GM10266 (cell line): ENCODE measurements around the gene SART1.

Experiments
- DNase-seq: peaks from one replicate; pipeline ENCODE4 v3.0.0; 2012; ENCODE audit errors: extremely low spot score
- TF ChIP-seq, protein P1 (sequence below): IDR thresholded peaks from 2 replicates; pipeline ENCODE4 v1.5.1; 2012; ENCODE audit warnings: mild to moderate bottlenecking, low read depth; ENCODE audit not compliant: control insufficient read depth, insufficient read depth; ENCODE audit errors: missing control alignments

Gene SART1

DNA sequence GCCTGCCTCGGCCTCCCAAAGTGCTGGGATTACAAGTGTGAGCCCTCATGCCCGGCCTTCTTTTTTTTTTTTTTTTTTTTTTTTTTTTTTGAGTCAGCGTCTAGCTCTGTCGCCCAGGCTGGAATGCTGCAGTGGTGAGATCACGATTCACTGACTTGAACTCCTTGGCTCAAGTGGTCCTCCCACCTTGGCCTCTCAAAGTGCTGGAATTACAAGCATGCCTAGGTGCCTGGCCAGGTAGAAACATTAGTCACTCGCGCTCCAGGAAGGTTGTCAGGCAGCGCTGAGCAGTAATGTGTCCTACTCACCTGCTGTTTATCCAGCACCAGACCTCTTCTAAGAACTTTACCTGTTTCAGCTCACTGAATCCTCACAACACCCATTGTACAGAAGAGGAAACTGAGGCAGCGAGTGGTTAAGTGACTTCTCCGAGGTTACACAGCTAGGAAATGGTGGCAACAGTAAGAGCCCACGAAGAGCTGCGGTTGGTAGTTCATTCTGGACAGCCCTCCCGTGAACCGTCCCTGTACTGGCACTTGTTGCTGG lies 49.8 kb downstream of the SART1 start:
- DNase-seq: no peak
- TF ChIP-seq, protein P1, sequence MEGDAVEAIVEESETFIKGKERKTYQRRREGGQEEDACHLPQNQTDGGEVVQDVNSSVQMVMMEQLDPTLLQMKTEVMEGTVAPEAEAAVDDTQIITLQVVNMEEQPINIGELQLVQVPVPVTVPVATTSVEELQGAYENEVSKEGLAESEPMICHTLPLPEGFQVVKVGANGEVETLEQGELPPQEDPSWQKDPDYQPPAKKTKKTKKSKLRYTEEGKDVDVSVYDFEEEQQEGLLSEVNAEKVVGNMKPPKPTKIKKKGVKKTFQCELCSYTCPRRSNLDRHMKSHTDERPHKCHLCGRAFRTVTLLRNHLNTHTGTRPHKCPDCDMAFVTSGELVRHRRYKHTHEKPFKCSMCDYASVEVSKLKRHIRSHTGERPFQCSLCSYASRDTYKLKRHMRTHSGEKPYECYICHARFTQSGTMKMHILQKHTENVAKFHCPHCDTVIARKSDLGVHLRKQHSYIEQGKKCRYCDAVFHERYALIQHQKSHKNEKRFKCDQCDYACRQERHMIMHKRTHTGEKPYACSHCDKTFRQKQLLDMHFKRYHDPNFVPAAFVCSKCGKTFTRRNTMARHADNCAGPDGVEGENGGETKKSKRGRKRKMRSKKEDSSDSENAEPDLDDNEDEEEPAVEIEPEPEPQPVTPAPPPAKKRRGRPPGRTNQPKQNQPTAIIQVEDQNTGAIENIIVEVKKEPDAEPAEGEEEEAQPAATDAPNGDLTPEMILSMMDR: no peak

DNA sequence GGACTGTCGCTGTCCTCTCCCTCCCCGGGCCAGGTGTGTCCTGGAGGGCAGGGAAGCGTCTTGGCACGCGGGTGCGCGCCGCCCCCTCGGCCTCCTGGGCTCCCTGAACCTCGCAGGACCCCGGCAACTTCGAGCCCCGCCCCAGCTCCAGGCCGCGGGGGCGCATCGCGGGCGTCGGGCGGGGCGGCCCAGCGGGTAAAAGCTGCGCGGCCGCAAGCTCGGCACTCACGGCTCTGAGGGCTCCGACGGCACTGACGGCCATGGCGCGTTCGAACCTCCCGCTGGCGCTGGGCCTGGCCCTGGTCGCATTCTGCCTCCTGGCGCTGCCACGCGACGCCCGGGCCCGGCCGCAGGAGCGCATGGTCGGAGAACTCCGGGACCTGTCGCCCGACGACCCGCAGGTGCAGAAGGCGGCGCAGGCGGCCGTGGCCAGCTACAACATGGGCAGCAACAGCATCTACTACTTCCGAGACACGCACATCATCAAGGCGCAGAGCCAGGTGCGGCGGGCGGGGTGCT lies 50.3 kb downstream of the SART1 start, which contains the start of gene CST6:
CST6 (plus strand) TSS at position 224 of the 519 bp plus-strand sequence; CDS start at position 261, 37 bp downstream.
- TF ChIP-seq, protein P1: no peak
- DNase-seq: no peak

DNA sequence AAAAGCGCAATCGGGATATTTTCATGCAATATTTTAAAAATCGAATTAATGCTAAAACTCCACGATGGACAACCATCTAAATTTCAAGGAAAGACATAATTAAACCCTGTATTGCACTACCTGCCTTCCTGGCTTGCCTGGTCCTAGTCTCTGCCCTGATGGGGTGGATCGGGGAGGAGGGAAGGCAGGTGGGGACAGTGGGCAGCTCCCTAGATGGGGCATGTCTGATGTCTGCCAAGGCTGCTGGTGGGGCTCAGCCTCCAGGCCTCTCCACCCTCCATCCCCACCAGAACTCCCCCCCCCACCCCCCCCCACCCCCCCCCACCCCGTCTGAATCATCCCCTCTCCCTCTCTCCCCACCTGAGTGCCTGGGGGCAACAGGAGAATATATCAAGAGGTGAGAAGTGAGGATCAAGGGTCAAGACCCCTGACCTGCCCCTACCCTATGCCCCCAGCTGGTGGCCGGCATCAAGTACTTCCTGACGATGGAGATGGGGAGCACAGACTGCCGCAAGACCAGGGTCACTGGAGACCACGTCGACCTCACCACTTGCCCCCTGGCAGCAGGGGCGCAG lies 50.9 kb downstream of the SART1 start:
- DNase-seq: no peak
- TF ChIP-seq, protein P1: no peak

DNA sequence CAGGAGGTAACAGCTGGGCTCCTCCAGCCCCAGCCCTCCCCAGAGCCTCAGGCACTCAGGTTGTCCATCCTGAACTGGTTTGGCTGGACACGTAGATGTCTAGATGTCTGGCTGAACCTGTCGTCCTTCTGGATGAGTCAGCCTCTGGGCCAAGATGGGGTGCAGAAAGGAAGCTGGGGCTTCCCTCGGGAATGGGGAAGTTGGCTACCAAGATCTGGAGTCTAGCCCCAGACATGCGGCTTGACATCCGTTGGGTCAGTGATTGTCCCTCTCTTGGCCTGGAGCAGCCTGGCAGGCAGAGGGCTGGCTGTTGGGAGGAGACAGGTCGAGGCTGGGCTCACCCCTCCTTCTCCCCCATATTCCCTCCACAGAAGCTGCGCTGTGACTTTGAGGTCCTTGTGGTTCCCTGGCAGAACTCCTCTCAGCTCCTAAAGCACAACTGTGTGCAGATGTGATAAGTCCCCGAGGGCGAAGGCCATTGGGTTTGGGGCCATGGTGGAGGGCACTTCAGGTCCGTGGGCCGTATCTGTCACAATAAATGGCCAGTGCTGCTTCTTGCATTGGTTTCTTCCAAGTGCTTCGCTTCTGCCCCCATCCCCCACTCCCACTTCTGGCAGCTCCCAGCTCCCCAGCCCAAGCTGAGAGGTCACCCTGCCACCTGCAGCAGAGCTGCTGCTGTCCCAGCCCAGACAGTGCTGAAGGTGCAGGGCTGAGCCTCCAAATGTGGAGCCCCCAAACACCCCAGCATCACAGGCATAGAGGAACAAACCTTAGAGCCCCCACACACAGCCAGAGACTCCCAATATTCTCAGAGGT lies 51.6 kb downstream of the SART1 start:
- TF ChIP-seq, protein P1: no peak
- DNase-seq: no peak

DNA sequence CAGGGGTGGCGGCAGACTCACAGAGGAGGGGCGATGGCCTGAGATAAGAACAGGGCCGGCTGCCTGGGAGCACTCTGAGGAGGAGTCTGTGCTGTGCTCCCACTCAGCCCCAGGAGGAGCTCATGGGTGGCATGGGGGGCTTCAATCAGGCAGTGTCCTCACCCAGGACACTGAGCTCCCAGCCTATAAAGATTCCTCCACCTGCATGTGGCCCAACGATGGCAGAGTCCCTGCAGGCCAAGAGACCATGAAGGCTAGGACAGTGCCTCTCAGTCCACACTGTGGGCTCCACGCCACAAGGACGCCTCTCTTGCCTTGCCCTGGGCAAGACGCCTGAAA lies 52.2 kb downstream of the SART1 start:
- DNase-seq: no peak
- TF ChIP-seq, protein P1: no peak

DNA sequence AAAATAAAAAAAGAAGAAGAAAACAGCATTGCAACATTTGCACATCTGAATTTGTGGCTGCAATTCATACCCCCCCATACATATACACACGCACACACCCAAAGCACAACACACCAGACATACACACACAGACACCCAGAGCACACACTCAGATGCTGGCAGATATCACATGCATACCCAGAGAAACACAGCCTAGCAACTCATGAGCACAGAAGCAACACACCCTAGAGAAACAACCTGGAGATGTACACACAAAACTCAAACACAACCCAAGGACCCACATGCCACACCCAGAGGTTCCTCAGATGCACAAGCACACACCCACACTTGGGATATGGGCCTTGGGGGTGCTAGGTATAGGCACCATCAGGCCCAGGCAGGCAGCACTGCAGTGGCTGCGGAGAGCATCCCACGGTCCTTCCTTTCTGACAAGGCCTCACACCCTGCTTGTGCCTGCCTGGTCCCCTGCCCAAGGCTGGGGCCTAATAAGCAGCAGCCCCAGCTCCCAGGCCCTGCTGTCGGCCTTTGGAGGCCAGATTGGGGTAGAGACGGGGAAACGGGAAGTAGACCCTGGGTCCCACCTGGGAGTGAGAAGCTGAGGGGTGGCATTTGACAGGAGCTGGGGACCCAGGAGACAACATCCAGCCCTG lies 53.4 kb downstream of the SART1 start:
- no peak for DNase-seq
- TF ChIP-seq, protein P1: no peak
